ENCODE data around the gene ANXA11. TPM values are rescaled to one million over a fixed set of nuclear protein-coding genes. Genes with fewer than 3 reads are reported as not detected.
A peak's percentile ranks its signal among the peaks of the same experiment; 100 is the strongest.

The ANXA11 gene
- total and polyA plus RNA-seq, 2 of the 4 experiments (the other 2 are of a cell fraction): 39.4 to 109 TPM

DNA sequence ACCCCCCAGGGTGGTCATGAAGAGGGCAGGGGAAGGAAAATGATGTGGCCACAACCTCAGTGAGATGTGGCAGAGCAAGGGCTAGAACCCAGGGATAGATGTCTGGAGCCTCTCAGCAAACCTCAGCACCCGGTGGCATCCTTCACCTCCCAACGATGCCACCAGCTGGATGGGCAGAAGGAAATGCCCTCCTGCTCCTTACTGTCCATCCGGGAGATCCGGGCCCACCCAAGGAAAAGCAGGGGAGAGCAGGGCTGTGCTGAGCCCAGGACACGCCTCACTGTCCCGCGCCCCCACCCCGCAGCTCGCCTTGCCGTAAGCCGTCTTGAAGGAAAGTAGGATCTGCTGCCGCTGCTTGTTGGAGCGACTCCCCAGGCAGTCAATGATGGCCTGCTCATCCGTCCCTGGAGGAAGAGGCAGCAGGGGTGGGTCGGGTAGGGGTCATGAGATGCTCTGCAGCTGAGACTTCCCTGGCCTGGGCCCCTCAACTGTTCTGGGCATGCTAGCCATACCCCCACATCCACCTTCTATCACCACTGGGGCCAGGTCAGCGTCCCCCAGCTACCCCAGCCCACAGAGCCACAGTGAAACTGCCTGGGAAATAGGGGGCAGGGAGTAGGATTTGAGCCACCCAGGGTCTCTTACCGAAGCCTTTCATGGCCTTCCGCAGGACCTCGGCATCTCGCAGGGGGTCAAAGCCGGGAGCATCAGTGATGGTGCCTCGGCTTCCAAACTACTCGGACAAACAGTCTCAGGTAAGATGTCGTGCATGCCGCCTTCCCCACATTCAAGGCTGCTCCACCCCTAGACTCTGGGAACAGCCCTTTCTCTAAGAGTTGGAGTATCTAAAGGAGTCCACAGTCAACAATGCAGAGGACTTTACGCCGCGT is 38.5 kb downstream of the ANXA11 start:
- no peak overlapping the region for H3K4me3 ChIP-seq (ENCODE audit: insufficient read depth, low read depth, low read length)
- H2BK5ac ChIP-seq (ENCODE audit: low read depth, low read length, poor library complexity, severe bottlenecking): peak overlapping the region; percentile 46
- WGBS, 2 experiments (ENCODE audit: extremely low coverage in 2 of 2, insufficient read length in 1 of 2): 94% methylated on average over 8 of the region's 28 CpGs; no CpG with 5 or more reads in 1 of the 2 experiments
- H3K23ac ChIP-seq (ENCODE audit: low read depth, low read length): peak overlapping the region; percentile 94
- H3K9me1 ChIP-seq (ENCODE audit: insufficient read depth, low read length): peaks cover 49% of the 10 kb centered on the region
- ChIA-PET POLR2A (ENCODE audit: unreplicated experiment) (no interaction called here), CTCF (no interaction called here)
- in situ Hi-C loops (cut with MboI; ENCODE audit: low sequenced_read_pairs): loop anchor here (25.0 kb wide), 1 partner anchor 295 kb away; the partner anchor contains the start of gene TSPAN14
- peak overlapping the region; percentile 93 for H2BK120ac ChIP-seq (ENCODE audit: low read depth, low read length)
- H4K8ac ChIP-seq (ENCODE audit: low read depth in 2 of 2, low read length in 2 of 2): peak overlapping the region; percentile 56 to 78; a peak in 3 of 4 replicates
- ATAC-seq (ENCODE audit: low read depth) (no peak), DNase-seq (no peak)
- H4K91ac ChIP-seq (ENCODE audit: insufficient read depth, low read depth, low read length): peak overlapping the region; percentile 91
- BruUV-seq (replicated peaks): no TSS peak
- intact Hi-C loops (cut with micrococcal nuclease): no loop called here
- peak overlapping the region; percentile 95 for H3K14ac ChIP-seq (replicated peaks; ENCODE audit: low read depth, low read length)
- H3K27ac ChIP-seq (ENCODE audit: insufficient read depth, low read length): peak overlapping the region; percentile 66
- peak overlapping the region; percentile 98 for H3K4ac ChIP-seq (ENCODE audit: low read depth, low read length)
- peak overlapping the region; percentile 17 for H2AFZ ChIP-seq (replicated peaks; ENCODE audit: low read length, poor library complexity)
- peak overlapping the region; percentile 96; the same call in 2 of the 3 replicates for H2BK15ac ChIP-seq (ENCODE audit: low read depth, low read length)
- H3K79me1 ChIP-seq (ENCODE audit: low read depth in 1 of 2, low read length in 2 of 2): peaks cover 20 to 98% of the 10 kb centered on the region in 2 experiments
- no peak overlapping the region for H3K9ac ChIP-seq (ENCODE audit: low read depth, low read length)
- H3K18ac ChIP-seq (ENCODE audit: low read depth, low read length): no peak overlapping the region
- H2AK9ac ChIP-seq (replicated peaks; ENCODE audit: low read depth, low read length, poor library complexity): peak overlapping the region; percentile 60
- peak overlapping the region; percentile 93 for H2BK20ac ChIP-seq (ENCODE audit: low read depth, low read length)
- H3K4me1 ChIP-seq (ENCODE audit: control insufficient read depth, insufficient read depth, low read length): peaks cover 34% of the 10 kb centered on the region
- TF ChIP-seq SMC3 (IDR thresholded peaks at IDR 0.05; ENCODE audit: low read depth, low read length): no peak
- TF ChIP-seq, protein P1, sequence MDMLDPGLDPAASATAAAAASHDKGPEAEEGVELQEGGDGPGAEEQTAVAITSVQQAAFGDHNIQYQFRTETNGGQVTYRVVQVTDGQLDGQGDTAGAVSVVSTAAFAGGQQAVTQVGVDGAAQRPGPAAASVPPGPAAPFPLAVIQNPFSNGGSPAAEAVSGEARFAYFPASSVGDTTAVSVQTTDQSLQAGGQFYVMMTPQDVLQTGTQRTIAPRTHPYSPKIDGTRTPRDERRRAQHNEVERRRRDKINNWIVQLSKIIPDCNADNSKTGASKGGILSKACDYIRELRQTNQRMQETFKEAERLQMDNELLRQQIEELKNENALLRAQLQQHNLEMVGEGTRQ (IDR thresholded peaks at IDR 0.05; ENCODE audit: low read depth, low read length): no peak
- H3K36me3 ChIP-seq (ENCODE audit: control insufficient read depth, insufficient read depth, low read length): peaks cover 59% of the 10 kb centered on the region
- H4K5ac ChIP-seq (ENCODE audit: low read depth, low read length): no peak overlapping the region
- H3K56ac ChIP-seq (ENCODE audit: extremely low read depth, insufficient read depth, low read length): 0 out of 2 replicates have a peak overlapping the region, but pooled peaks have one; percentile 9
- H3K27me3 ChIP-seq (ENCODE audit: control insufficient read depth, insufficient read depth, low read length): no peaks in the 10 kb centered on the region
- no peaks in the 10 kb centered on the region for H3K9me3 ChIP-seq (ENCODE audit: control insufficient read depth, insufficient read depth, low read length)
- dilution Hi-C loops (cut with HindIII; ENCODE audit: low sequenced_read_pairs, unreplicated experiment): no loop called here
- H4K20me1 ChIP-seq (ENCODE audit: insufficient read depth, low read length): peaks cover 16% of the 10 kb centered on the region
- no peak overlapping the region for H3K4me2 ChIP-seq (ENCODE audit: low read depth, low read length)
- H2AK5ac ChIP-seq (ENCODE audit: low read depth, low read length): peak overlapping the region; percentile 97
